Measurements from ENCODE around the gene CLGN. TPM values are rescaled to one million over a fixed set of nuclear protein-coding genes. Genes with fewer than 3 reads are reported as not detected.
"Not testable (repeated sequence)": the region's sequence is repeated elsewhere in the genome, so short reads cannot be mapped to it uniquely, and the experiment has no call there.

CLGN gene
- total and polyA plus RNA-seq, 7 donors = 0.14 to 0.89 (median 0.39) TPM

- Histone ChIP-seq H3K9me3 (no peaks in the 10 kb centered on the region), H3K4me1 (no peaks in the 10 kb centered on the region), H3K36me3 (ENCODE audit: insufficient read depth in 1 of 2, low read depth in 1 of 2) (no peaks in the 10 kb centered on the region), H3K27me3 (ENCODE audit: insufficient read depth in 3 of 3, low read length in 2 of 3) (no peaks in the 10 kb centered on the region), H3K27ac (no peak overlapping the region), H3K4me3 (no peak overlapping the region)
- no peak for ATAC-seq
- no peak for DNase-seq
- TF ChIP-seq CTCF (IDR thresholded peaks at IDR 0.05) = no peak
- intact Hi-C loops (cut with DNase I) = no loop called here
These were observed 12.2 kb upstream of the CLGN start for GRCh38 chr4:140439644-140440142.

- WGBS, 3 donors = 47 to 59% (median 55%) methylated on average over 7 of the region's 7 CpGs
These were observed 547 bp upstream of the CLGN start for GRCh38 chr4:140427919-140428471.

GRCh38 chr4:140426610-140427105 lies 790 bp downstream of the CLGN start:
- Histone ChIP-seq H3K4me1 (no peaks in the 10 kb centered on the region), H3K9me3 (no peaks in the 10 kb centered on the region), H3K27me3 (ENCODE audit: insufficient read depth in 3 of 3, low read length in 2 of 3) (no peaks in the 10 kb centered on the region), H3K36me3 (ENCODE audit: insufficient read depth in 1 of 2, low read depth in 1 of 2) (no peaks in the 10 kb centered on the region), H3K4me3 (peak overlapping the region; percentile 79), H3K27ac (no peak overlapping the region)
- 8 to 10% (median 9%) methylated on average over 23 of the region's 23 CpGs for WGBS, 3 donors
- DNase-seq (peak in 1 of 2 donors; percentile 47), ATAC-seq (peak in 3 of 4 donors; percentile 13 to 57 (median 23))
- intact Hi-C loops (cut with DNase I) = no loop called here
- no peak for TF ChIP-seq CTCF (IDR thresholded peaks at IDR 0.05)

More at GRCh38 chr4:140427919-140428471, 547 bp upstream of the CLGN start:
- H3K27me3 ChIP-seq (ENCODE audit: insufficient read depth in 3 of 3, low read length in 2 of 3) = no peaks in the 10 kb centered on the region
- H3K9me3 ChIP-seq = no peaks in the 10 kb centered on the region
- no peak overlapping the region for H3K27ac ChIP-seq
- H3K36me3 ChIP-seq (ENCODE audit: insufficient read depth in 1 of 2, low read depth in 1 of 2) = no peaks in the 10 kb centered on the region
- peak overlapping the region; percentile 79 for H3K4me3 ChIP-seq
- no peaks in the 10 kb centered on the region for H3K4me1 ChIP-seq
- intact Hi-C loops (cut with DNase I) = no loop called here
- no peak for TF ChIP-seq CTCF (IDR thresholded peaks at IDR 0.05)
- ATAC-seq = no peak
- no peak for DNase-seq

- DNase-seq = no peak
- no peak for ATAC-seq
- Histone ChIP-seq H3K4me3 (no peak overlapping the region), H3K27ac (no peak overlapping the region), H3K4me1 (no peaks in the 10 kb centered on the region), H3K36me3 (ENCODE audit: insufficient read depth in 1 of 2, low read depth in 1 of 2) (no peaks in the 10 kb centered on the region), H3K27me3 (ENCODE audit: insufficient read depth in 3 of 3, low read length in 2 of 3) (no peaks in the 10 kb centered on the region), H3K9me3 (no peaks in the 10 kb centered on the region)
- intact Hi-C loops (cut with DNase I) = no loop called here
- TF ChIP-seq CTCF (IDR thresholded peaks at IDR 0.05) = no peak
These were observed 4.3 kb downstream of the CLGN start for GRCh38 chr4:140423106-140423505.

GRCh38 chr4:140413130-140413969 lies 14.1 kb downstream of the CLGN start:
- H3K36me3 ChIP-seq (ENCODE audit: insufficient read depth in 1 of 2, low read depth in 1 of 2); ATAC-seq; H3K9me3 ChIP-seq; H3K27ac ChIP-seq; intact Hi-C loops (cut with DNase I); H3K4me1 ChIP-seq; DNase-seq; H3K27me3 ChIP-seq (ENCODE audit: insufficient read depth in 3 of 3, low read length in 2 of 3); H3K4me3 ChIP-seq: not testable (repeated sequence)
- 88 to 92% (median 90%) methylated on average over 24 to 29 of the region's 32 CpGs for WGBS, 3 donors
